Neural progenitor cell (in vitro differentiated cells): ENCODE results near the gene PHF2.

Experiments used
- CTCF ChIP-seq: fragments of 200-600 bp; sonication (generic); IDR thresholded peaks from 2 replicates; pipeline ENCODE4 v1.5.1; 2017; ENCODE audit warnings: antibody characterized with exemption, mild to moderate bottlenecking
- EZH2 ChIP-seq: fragments of 200-600 bp; sonication (generic); IDR thresholded peaks from 2 replicates; pipeline ENCODE4 v1.6.1; 2017; ENCODE audit warnings: antibody characterized with exemption, mild to moderate bottlenecking, moderate library complexity
- EZH2phosphoT487 ChIP-seq: fragments of 200-600 bp; sonication (generic); IDR thresholded peaks from 2 replicates; pipeline ENCODE4 v1.6.1; 2017; ENCODE audit warnings: antibody characterized with exemption

- no peak for TF ChIP-seq EZH2phosphoT487
- TF ChIP-seq CTCF: no peak
- TF ChIP-seq EZH2: no peak
Observed at GRCh38 chr9:93597871-93598646, 21.7 kb downstream of the PHF2 start.
